Measurements from ENCODE around the gene BCL2L2.
"Not testable (repeated sequence)": the region's sequence is repeated elsewhere in the genome, so short reads cannot be mapped to it uniquely, and the experiment has no call there.

Gene BCL2L2

DNA sequence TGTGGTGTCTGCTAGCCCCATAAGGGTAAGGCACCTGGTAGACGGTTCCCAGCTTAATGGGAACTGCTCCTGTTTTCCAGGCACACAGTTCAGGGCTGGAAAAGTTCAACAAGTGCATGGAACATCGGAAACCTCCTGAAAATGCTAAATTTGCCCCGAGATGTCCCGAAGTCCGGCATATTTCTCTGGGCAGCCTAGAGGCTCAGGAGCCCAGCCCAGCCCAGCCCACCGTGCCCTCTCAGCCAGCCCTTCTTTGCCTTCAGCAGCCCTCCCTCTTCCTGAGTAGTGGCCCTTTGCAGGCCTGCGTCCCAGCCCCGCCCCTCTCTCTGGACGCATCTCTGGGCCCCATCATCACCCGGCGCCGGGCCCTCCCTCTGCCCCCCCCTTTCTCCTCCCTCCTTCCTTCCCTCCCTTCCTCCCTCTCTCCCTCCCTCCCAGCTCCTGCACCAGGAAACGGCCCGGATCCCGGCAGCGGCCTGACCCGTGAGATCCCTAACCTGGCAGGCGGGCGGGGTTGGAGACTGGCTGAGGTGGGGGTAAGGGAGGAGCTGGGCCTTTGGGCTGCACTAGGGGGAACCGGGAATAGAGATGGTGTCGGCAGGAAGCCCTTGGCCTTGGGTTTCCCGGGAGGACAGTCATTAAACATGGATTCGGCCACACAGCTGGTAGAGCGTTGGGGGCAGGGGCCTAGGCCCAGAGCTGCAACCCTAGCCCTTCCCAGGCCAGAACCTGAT lies at the start of gene BCL2L2:
TSS of gene BCL2L2 (plus strand) at position 422 of the 734 bp plus-strand sequence. CDS start 935 bp downstream, outside the sequence.
- DNase-seq: peak in 55 of 56 donors; percentile 53 to 93 (median 87)

DNA sequence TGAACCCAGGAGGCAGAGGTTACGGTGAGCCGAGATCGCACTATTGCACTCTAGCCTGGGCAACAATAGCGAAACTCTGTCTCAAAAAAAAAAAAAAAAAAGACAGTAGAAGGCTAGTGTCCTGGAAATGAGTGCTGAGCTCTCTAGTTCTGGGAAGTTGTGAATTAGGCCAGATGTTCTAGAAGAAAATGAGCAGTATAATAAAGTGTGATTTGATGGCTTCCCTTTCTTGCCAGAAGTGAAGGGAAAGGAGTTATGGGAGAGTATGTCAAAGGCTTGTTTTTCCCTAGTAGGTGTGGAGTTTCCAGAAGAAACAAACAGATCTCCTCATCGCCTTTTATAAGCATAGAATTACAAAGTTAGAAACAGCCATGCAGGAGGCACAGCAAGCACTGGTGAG lies 48.4 kb upstream of the BCL2L2 start:
- DNase-seq: no peak

- DNase-seq: no peak
Observed at GRCh38 chr14:23259426-23259825, 47.2 kb upstream of the BCL2L2 start.

GRCh38 chr14:23260849-23261248 lies 45.8 kb upstream of the BCL2L2 start:
- DNase-seq: not testable (repeated sequence)

DNA sequence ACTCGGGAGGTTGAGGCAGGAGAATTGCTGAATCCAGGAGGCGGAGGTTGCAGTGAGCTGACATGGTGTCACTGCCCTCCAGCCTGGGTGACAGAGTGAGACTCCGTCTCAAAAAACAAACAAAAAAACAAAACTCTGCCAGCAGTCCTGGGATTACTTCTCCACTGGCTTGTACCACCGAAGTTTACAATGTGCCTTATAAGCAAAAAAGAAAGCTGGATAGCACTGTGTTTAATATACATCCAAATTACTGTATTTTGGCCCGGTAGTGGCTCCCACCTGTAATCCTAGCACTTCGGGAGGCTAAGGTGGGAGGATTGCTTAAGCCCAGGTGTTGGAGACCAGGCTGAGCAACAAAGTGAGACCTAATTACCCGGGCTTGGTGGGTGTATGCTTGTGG lies 37.4 kb upstream of the BCL2L2 start:
- no peak for DNase-seq

- DNase-seq: no peak
Observed at GRCh38 chr14:23275412-23275811, 31.2 kb upstream of the BCL2L2 start.

DNA sequence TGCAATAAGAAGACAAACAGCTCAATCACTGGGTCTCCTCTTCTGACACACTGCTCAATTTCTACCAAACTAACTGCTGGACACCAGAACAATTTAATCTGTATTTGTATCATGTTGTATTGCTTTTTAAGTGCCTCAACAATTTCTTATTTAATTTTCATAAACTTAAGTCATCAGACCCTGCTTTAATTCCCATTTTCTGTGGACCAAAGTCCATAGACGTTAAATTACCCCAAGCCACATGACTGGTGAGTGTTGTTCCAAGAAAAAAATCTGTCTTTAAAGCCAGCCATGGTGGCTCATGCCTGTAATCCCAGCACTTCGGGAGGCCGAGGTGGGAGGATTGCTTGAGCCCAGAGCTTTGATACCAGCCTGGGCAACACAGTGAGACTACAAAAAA lies 29.4 kb upstream of the BCL2L2 start:
- no peak for DNase-seq

DNA sequence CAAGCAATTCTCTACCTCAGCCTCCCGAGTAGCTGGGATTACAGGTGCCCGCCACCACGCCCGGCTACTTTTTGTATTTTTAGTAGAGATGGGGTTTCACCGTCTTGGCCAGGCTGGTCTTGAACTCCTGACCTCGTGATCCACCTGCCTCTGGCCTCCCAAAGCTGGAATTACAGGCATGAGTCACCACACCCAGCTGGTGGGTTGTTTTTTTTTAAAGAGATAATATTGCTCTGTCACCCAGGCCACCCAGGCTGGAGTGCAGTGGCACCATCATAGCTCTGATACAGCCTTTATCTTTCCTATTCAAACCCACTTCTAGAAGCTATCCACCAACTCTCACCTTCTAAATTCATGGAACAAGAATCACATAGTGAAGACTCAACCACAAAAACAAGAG lies 28.7 kb upstream of the BCL2L2 start:
- DNase-seq: not testable (repeated sequence)

DNA sequence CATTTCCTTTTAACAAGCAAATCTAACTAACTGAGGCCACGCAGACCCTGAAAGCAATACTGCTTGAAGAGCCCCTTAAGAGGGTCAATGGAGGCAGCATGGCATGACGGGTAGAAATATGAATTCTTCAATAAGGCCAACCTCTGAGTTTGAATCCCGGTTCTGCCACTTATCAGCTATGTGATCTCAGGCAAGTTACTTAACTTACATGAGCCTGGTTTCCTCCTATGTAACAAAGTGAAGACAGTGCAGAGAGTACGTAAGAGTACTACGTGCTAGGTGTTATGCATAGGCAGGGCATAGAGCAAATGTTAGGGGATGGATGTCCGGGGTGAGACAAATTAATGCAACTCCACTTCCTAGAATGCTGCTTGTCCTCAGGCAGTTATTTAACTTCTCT lies 25.4 kb upstream of the BCL2L2 start:
- no peak for DNase-seq

DNA sequence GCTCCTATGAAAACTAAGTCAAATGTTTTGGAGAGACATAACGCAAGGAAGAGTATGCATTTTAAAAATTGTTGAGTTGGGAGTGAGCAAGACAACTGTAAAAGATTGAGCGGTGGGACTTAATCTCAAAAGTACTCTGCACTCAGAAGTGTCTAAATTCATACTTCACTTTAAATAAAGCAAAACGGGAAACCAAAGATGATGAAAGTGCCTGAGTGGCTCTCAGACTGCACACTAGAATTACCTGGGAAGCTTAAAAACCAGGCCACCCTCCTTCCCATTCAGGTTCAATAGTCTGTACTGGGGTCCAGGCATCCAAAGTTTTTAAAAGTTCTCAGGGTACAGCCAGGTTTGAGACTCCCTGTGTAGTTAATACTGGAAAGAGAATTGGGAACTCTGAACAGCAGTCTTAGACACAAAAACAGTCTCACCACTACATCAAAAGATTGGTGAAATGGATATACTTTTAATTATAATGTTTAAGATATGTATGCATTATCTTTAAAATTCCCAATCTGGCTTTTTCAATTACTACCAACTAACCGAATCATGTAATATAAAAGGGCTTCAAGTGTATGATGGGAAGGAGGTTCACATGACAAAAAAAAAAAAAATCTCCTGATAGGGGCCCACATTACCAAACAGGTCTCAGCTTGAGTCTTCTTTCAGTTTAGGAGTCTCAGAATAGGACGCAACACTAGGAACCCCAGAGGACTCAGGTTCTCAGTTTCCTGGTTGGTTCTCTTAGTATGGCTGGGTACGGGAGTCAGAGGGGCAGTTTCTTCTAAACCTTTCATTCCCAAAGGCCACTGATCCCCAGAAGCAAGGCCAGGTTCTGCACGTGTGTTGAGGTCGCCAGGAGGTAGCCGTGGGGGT lies 21.7 kb upstream of the BCL2L2 start:
- DNase-seq: peak in 1 of 56 donors; percentile 52

- DNase-seq: peak in 3 of 56 donors; percentile 38 to 60 (median 52)
Observed at GRCh38 chr14:23285530-23286019, 21.1 kb upstream of the BCL2L2 start.

GRCh38 chr14:23286020-23286901 lies 20.4 kb upstream of the BCL2L2 start, which contains the start of gene HOMEZ:
HOMEZ (minus strand) TSS chr14:23286132; CDS start chr14:23285952, 180 bp downstream.
- DNase-seq: peak; percentile 70 to 99 (median 98)

GRCh38 chr14:23286902-23287479 lies 19.6 kb upstream of the BCL2L2 start:
- no peak for DNase-seq

DNA sequence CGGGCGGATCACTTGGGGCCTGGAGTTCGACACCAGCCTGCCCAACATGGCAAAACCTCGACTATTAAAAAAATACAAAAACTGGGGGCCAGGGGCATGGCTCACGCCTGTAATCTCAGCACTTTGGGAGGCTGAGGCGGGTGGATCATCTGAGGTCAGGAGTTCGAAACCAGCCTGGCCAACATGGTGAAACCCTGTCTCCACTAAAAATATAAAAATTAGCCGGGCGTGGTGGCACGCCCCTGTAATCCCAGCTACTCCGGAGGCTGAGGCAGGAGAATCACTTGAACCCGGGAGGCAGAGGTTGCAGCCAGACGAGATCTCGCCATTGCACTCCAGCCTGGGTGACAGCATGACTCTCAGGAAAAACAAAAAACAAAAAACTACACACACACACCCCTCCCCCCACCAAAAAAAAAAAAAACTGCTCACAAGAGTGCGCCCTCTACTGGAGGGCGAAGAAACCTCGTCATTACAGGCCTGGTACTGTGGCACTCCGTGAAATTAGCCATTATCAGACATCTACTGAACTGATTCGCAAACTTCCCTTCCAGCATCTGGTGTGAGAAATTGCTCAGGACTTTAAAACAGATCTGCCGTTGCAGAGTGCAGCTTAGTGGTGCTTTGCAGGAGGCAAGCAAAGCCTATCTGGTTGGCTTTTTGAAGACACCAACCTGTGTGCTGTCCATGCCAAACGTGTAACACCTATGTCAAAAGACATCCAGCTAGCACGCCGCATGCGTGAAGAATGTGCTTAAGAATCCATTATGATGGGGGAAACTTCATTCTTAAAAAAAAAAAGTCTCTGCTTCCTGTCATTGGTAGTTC lies 11.7 kb upstream of the BCL2L2 start:
- peak in 34 of 56 donors; percentile 6 to 60 (median 26) for DNase-seq

DNA sequence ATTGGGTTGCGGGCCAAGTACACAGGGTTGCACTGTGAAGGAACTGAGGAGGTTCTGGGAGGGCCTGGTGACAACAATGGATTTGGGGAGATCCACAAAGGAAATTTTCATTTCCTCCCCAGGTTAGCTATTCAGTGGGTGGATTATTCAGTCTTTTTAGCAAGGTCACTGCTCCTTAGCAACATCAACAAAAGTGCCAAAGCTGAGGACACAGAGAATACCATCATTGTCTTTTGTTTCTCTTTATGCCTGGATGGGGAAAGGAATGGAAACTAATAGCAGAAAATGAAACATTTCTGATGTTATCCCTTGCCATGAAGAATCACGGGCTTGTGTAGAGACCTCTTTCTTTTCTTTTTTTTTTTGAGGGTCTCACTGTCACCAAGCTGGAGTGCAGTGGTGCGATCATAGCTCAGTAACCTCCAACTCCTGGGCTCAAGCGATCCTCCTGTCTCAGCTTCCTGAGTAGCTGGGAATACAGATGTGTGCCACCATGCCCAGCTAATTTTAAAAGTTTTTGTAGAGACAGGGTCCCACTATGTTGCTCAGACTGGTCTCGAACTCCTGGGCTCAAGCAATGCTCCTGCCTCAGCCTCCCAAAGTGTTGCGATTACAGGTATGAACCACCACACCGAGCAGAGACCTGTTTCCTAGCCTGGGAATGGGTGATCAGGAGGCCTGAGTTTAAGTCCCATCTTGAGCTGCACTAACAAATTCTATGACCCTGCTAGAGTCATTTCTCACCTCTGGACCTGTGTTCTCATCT lies 10.4 kb upstream of the BCL2L2 start:
- DNase-seq: no peak

DNA sequence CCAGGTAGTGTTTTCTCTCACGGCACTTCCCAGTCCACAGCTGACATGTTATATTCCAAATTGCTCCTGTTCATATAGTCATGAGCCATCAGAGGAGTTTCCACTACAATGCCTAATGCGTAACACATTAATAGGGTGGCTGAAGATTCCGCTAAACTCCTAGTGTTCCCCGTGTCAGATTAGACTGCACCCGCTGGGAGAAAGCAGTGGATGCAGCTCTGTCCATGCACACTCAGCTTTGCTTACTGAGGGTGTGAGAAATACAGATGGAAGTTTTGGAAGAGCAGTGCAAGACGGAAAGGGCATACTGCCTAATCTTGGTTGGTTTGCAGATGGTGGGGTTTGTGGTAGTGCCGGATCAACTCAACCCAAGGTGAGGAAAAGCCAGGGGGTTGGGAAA lies 9.5 kb upstream of the BCL2L2 start:
- DNase-seq: no peak

GRCh38 chr14:23297611-23298277 lies 8.9 kb upstream of the BCL2L2 start:
- DNase-seq: no peak

DNA sequence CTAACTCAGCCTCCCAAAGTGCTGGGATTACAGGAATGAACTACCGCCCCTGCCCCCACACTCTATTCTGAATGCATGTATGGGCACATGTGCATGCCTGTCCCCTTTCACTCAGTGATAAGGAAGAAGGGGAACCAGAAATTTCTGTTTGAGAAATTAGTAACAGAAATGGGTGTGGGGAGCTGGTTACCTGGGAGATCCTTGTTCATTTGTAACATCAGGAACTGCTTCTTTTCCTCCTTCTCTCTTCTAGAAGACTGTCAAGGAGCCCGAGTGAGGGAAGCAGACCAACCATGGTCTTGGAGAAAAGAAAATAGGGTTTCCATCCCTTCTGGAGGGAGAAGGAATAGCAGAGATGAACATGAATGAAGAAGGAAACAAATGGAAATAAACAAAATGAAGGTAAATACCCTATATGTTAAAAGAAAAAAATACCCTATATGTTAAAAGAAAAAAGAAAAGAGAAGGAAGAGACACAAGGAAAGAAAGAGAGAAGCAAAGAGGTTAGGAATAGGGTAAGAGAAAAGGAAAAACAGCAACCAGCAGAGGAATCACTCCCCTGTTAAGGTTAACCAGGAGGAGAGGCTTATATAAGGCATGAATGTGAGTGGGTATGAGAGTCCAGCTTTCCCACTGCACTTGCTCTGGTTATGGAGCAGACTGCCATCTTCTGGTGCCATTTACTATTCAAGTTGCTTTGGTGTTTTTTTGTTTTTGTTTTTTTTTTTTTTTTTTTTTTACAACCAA lies 7.2 kb upstream of the BCL2L2 start:
- DNase-seq: peak in 8 of 56 donors; percentile 12 to 43 (median 28)
